ENCODE measurements around the gene CAVIN3. TPM values are rescaled to one million over a fixed set of nuclear protein-coding genes. Genes with fewer than 3 reads are reported as not detected.
A peak's percentile ranks its signal among the peaks of the same experiment; 100 is the strongest.

The CAVIN3 gene, protein sequence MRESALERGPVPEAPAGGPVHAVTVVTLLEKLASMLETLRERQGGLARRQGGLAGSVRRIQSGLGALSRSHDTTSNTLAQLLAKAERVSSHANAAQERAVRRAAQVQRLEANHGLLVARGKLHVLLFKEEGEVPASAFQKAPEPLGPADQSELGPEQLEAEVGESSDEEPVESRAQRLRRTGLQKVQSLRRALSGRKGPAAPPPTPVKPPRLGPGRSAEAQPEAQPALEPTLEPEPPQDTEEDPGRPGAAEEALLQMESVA
- 10 to 100 TPM; 46.1 to 92.4 TPM for total RNA-seq

DNA sequence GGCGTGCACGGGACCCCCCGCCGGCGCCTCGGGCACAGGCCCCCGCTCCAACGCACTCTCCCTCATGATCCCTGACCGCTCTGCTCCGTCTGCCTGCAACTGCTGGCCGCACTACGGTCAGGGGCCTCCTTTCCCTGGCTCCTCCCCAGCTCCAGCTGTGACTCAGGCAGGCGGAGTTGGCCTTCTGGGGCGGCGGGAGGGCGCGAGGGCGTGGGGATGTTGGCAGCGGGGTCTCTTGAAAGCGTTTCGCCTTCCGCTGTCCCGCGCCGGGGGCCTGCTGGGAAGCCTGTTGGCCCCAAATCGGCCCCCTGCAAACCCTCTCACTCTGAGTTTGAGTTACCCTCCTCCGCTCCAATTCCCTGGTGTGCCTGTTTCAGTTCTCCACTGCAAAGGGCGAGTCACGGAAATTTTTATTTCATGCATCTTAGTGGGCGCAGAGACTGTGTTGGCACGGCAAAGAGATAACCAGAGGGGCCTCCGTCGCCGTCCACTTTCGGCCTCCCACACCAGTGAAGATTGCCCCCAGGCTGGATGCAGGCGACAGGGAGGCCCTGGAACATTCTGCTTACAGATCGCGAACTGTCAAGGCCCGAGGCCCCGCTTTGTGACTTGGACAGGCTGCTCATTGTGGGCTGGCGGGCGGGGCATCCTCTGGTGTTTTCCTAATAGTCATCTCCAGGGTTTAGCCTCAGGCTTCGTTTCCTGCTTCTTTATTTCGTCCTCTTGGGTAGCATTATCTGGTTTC is at the start of gene CAVIN3:
CAVIN3 (minus strand) TSS at position 91 of the 745 bp plus-strand sequence; CDS start at position 66, 25 bp downstream.
- 29% methylated on average over 44 of the region's 44 CpGs for WGBS
- TF ChIP-seq, protein P1, sequence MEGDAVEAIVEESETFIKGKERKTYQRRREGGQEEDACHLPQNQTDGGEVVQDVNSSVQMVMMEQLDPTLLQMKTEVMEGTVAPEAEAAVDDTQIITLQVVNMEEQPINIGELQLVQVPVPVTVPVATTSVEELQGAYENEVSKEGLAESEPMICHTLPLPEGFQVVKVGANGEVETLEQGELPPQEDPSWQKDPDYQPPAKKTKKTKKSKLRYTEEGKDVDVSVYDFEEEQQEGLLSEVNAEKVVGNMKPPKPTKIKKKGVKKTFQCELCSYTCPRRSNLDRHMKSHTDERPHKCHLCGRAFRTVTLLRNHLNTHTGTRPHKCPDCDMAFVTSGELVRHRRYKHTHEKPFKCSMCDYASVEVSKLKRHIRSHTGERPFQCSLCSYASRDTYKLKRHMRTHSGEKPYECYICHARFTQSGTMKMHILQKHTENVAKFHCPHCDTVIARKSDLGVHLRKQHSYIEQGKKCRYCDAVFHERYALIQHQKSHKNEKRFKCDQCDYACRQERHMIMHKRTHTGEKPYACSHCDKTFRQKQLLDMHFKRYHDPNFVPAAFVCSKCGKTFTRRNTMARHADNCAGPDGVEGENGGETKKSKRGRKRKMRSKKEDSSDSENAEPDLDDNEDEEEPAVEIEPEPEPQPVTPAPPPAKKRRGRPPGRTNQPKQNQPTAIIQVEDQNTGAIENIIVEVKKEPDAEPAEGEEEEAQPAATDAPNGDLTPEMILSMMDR (IDR thresholded peaks at IDR 0.05): no peak
- TF ChIP-seq POLR2AphosphoS5 (IDR thresholded peaks at IDR 0.05) (no peak), POLR2A (IDR thresholded peaks at IDR 0.05) (no peak)
- H3K36me3 ChIP-seq: no peaks in the 10 kb centered on the region
- intact Hi-C loops (cut with DNase I): loop anchor here (5.0 kb wide), 1 partner anchor 282 kb away; the partner anchor contains the start of genes ILK and RRP8
- peak within 1 kb of the TSS; percentile 81 to 88 for H3K27ac ChIP-seq
- peak; percentile 17 for DNase-seq (ENCODE audit: low spot score)
- H3K4me3 ChIP-seq: peak within 1 kb of the TSS; percentile 32 to 42
- no peaks in the 10 kb centered on the region for H3K27me3 ChIP-seq (replicated peaks; ENCODE audit: insufficient read depth)
- H3K4me1 ChIP-seq (replicated peaks): no peaks in the 10 kb centered on the region
- no peaks in the 10 kb centered on the region for H3K9me3 ChIP-seq

DNA sequence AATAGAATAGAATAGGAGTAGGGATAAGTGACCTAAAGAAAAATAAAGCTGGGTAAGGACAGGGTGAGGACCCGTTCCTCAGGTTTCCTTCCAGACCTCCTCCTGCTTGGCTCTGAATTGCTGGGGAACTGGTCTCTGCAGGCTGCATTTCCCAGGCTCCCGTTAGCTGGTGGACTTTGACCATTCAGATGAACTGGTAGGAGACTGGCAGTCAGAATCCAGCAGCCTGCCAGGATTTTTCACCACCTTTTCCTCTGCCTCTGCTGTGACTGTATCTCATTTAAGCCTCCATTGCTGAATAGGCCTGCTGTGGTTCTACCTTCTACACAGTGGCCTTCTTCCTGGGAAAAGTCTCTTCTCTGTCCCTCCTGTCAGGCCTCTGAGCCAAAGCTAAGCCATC is 45.4 kb upstream of the CAVIN3 start:
- DNase-seq (ENCODE audit: low spot score): no peak
- Histone ChIP-seq H3K4me1 (replicated peaks) (no peaks in the 10 kb centered on the region), H3K27ac (no peak overlapping the region), H3K9me3 (no peaks in the 10 kb centered on the region), H3K27me3 (replicated peaks; ENCODE audit: insufficient read depth) (no peaks in the 10 kb centered on the region), H3K4me3 (no peak overlapping the region), H3K36me3 (no peaks in the 10 kb centered on the region)
- TF ChIP-seq POLR2AphosphoS5 (IDR thresholded peaks at IDR 0.05) (no peak), POLR2A (IDR thresholded peaks at IDR 0.05) (no peak)
- TF ChIP-seq, protein P1 (IDR thresholded peaks at IDR 0.05): no peak
- intact Hi-C loops (cut with DNase I): no loop called here
- 64% methylated on average over 2 of the region's 2 CpGs for WGBS

DNA sequence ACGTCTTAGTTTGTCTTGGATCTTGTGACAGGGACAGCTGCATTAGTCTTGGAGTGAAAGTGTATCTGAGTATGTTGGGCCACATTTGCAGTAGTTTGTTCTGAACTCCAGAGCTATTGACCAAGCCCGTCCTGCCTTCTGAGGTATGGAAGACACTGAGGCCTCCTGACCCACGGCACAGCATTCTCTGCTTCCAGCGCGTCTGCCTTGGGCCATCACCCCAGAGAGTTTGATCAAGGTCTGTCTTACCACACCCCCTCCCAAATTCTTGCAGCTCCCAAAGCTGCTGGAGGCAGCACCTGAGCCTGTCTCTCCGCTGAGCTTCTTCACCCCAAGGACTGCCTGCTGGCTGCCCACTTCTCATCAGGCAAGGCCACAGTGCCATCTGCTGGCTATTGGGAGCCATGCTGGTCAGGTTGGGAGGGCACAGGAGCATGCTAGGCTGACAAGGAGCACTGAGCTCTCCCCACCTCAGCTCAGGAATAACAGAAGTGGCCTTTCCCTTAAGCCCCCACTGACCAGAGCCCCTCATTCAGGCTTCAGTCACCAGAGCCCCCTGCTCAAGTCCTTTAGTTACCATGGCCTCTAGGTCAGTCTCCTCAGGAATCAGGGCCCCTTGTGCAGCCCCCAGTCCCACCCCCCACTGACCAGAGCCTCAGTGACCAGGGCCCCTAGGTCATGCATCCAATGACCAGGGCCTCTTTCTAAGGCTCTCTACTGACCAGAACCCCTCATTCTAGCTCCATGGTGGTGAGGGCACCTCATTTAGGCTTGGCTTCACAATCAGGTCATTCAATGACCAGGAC is 42.8 kb upstream of the CAVIN3 start:
- Histone ChIP-seq H3K27ac (no peak overlapping the region), H3K4me1 (replicated peaks) (no peaks in the 10 kb centered on the region), H3K36me3 (no peaks in the 10 kb centered on the region), H3K27me3 (replicated peaks; ENCODE audit: insufficient read depth) (no peaks in the 10 kb centered on the region), H3K4me3 (no peak overlapping the region), H3K9me3 (no peaks in the 10 kb centered on the region)
- intact Hi-C loops (cut with DNase I): loop anchor here (5.0 kb wide), 1 partner anchor 341 kb away; no protein-coding TSS in a partner anchor
- DNase-seq (ENCODE audit: low spot score): peak; percentile 67
- 56% methylated on average over 6 of the region's 6 CpGs for WGBS
- TF ChIP-seq POLR2AphosphoS5 (IDR thresholded peaks at IDR 0.05) (no peak), POLR2A (IDR thresholded peaks at IDR 0.05) (no peak)
- TF ChIP-seq, protein P1 (IDR thresholded peaks at IDR 0.05): peak; percentile 43 to 82 (median 68)

DNA sequence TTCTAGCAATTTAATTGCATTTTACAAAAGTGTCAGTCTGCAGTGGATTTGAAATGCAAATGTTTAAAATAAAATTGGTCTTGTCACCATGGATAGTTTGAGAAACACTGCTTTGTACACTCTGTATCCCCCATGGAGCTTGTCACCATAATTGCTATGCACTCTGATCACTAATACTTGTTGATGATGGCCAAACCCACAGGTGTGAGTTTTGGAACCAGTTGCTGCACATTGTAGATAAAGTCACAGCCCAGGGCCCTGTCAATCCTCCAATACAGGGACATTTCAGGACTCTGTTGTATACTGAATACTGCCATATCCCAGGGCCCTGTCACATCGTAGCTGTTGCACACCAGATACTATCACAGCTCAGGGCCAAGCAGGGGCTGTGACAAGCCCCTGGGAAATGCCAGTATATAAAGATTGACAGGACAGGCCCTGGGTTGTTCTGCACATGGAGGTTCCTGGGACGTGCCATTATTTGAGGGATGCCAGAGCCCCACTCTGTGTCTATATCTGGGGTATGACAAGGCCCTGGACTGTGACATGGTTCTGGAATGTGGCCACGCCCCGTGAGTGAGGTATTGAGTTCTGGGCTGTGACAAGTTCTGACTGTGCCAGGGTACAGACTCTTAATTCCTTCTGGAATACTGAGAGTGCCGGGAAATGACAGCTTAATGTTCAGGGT is 42.0 kb upstream of the CAVIN3 start:
- Histone ChIP-seq H3K9me3 (no peaks in the 10 kb centered on the region), H3K4me1 (replicated peaks) (no peaks in the 10 kb centered on the region), H3K27ac (no peak overlapping the region), H3K4me3 (no peak overlapping the region), H3K27me3 (replicated peaks; ENCODE audit: insufficient read depth) (no peaks in the 10 kb centered on the region), H3K36me3 (no peaks in the 10 kb centered on the region)
- TF ChIP-seq, protein P1 (IDR thresholded peaks at IDR 0.05): no peak
- TF ChIP-seq POLR2A (IDR thresholded peaks at IDR 0.05) (no peak), POLR2AphosphoS5 (IDR thresholded peaks at IDR 0.05) (no peak)
- intact Hi-C loops (cut with DNase I): loop anchor here (5.0 kb wide), 1 partner anchor 340 kb away; no protein-coding TSS in a partner anchor
- DNase-seq (ENCODE audit: low spot score): no peak
- WGBS: 67% methylated on average over 5 of the region's 5 CpGs
